Type B pancreatic cell (in vitro differentiated cells): Measurements from ENCODE around the gene FOXG1. TPM values are rescaled to one million over a fixed set of nuclear protein-coding genes. Genes with fewer than 3 reads are reported as not detected.

ENCODE experiments used
- DNase-seq: peaks from one replicate; pipeline ENCODE4 v3.0.0; 2021; ENCODE audit warnings: mixed read lengths; ENCODE audit not compliant: unreplicated experiment; ENCODE audit errors: extremely low spot score
- H3K27ac Mint-ChIP-seq: 2 replicates; pipeline ENCODE4 v1.8.0; 2021; ENCODE audit warnings: mild to moderate bottlenecking, mixed read lengths
- H3K27me3 Mint-ChIP-seq: 2 replicates; pipeline ENCODE4 v1.8.0; 2021; ENCODE audit warnings: mixed read lengths
- H3K36me3 Mint-ChIP-seq: 2 replicates; pipeline ENCODE4 v1.8.0; 2021; ENCODE audit warnings: mixed read lengths
- H3K4me1 Mint-ChIP-seq: one replicate; pipeline ENCODE4 v1.8.0; 2021; ENCODE audit warnings: mixed read lengths; ENCODE audit not compliant: unreplicated experiment
- H3K4me3 Mint-ChIP-seq: 2 replicates; pipeline ENCODE4 v1.8.0; 2021; ENCODE audit warnings: mild to moderate bottlenecking, mixed read lengths
- H3K9me3 Mint-ChIP-seq: 2 replicates; pipeline ENCODE4 v1.8.0; 2021; ENCODE audit warnings: mixed read lengths
- CTCF ChIP-seq: fragments of 200-600 bp; sonication (generic); conservative IDR thresholded peaks from 2 replicates; pipeline ENCODE4 v1.5.0; 2021; ENCODE audit warnings: antibody characterized with exemption, mild to moderate bottlenecking
- total RNA-seq: library from RNA; stranded (reverse); gene quantifications from 2 replicates; pipeline ENCODE4 v1.2.1, GENCODE V29; 2021; ENCODE audit warnings: low replicate concordance

FOXG1 gene
- total RNA-seq, 1 donor from 2014 or later = 1.7 TPM

GRCh38 chr14:28807518-28807917 is 40.9 kb downstream of the FOXG1 start:
- TF ChIP-seq CTCF = no peak
- Mint-ChIP-seq H3K36me3 (no peaks in the 10 kb centered on the region), H3K4me3 (no peak overlapping the region), H3K4me1 (no peaks in the 10 kb centered on the region), H3K9me3 (no peaks in the 10 kb centered on the region), H3K27ac (no peak overlapping the region), H3K27me3 (no peaks in the 10 kb centered on the region)
- DNase-seq = no peak

- Mint-ChIP-seq H3K27me3 (no peaks in the 10 kb centered on the region), H3K4me1 (no peaks in the 10 kb centered on the region), H3K36me3 (no peaks in the 10 kb centered on the region), H3K9me3 (no peaks in the 10 kb centered on the region), H3K27ac (no peak overlapping the region), H3K4me3 (no peak overlapping the region)
- TF ChIP-seq CTCF = no peak
- no peak for DNase-seq
Measured at GRCh38 chr14:28813810-28814209, 47.2 kb downstream of the FOXG1 start.
